Left lung (tissue), 10 donors: ENCODE results near the gene SPNS2. TPM values are rescaled to one million over a fixed set of nuclear protein-coding genes. Genes with fewer than 3 reads are reported as not detected.
A peak's percentile ranks its signal among the peaks of the same experiment; 100 is the strongest.

Experiments
- ATAC-seq: fragments of 200-7000 bp; cut with Tn5 transposase; one replicate; pipeline ENCODE4 v1.9.1; 2020; ENCODE audit warnings: moderate library complexity
- DNase-seq, 4 donors: peaks; one replicate each; pipeline ENCODE4 v3.0.0-alpha.2; 2013 to 2020
- H3K27ac ChIP-seq, 2 donors: fragments of 200-600 bp; sonication (generic) in 1 of 2; one replicate each; pipeline versions ENCODE4 v1.5.0 to v1.8.0; 2020 to 2021
- H3K27me3 ChIP-seq, 2 donors: fragments of 200-600 bp; sonication (generic) in 1 of 2; one replicate each; pipeline versions ENCODE4 v1.5.0 to v1.8.0; 2020 to 2021
- H3K36me3 ChIP-seq, 2 donors: fragments of 200-600 bp; sonication (generic) in 1 of 2; one replicate each; pipeline versions ENCODE4 v1.5.0 to v1.8.0; 2020 to 2021
- H3K4me1 ChIP-seq, 2 donors: fragments of 200-600 bp; one replicate each; pipeline ENCODE4 v1.8.0; 2021
- H3K4me3 ChIP-seq, 2 donors: fragments of 200-600 bp; sonication (generic) in 1 of 2; one replicate each; pipeline versions ENCODE4 v1.5.0 to v1.8.0; 2020 to 2021; ENCODE audit warnings: mild to moderate bottlenecking in 1 of 2
- H3K9me3 ChIP-seq, 2 donors: fragments of 200-600 bp; sonication (generic) in 1 of 2; one replicate each; pipeline versions ENCODE4 v1.5.0 to v1.8.0; 2020 to 2021
- CTCF ChIP-seq, 2 donors: fragments of 200-600 bp; sonication (generic) in 1 of 2; IDR thresholded peaks; one replicate each; pipeline versions ENCODE4 v1.5.0 to v1.8.0; 2021; ENCODE audit warnings: antibody characterized with exemption in 2 of 2
- intact Hi-C, 2 donors: fragments of 100-400 bp; cut with DNase I; formaldehyde crosslinking; loops; one replicate each; pipeline versions ENCODE4 v1.11.2 to v1.14.2; 2022
- polyA plus RNA-seq, 6 donors: library from polyadenylated mRNA; unstranded; fragments of 120-200 nt; gene quantifications; one replicate each; pipeline ENCODE4 v1.2.1, GENCODE V29; 2013; ENCODE audit not compliant: insufficient read length in 6 of 6
- total RNA-seq, 2 donors: library from RNA; stranded (reverse); fragmentation: NEBNext Ultra II Directional; extraction: Animal tissue kit (Norgen Biotek cat#: 25700); gene quantifications; one replicate each; pipeline ENCODE4 v1.2.1, GENCODE V29; 2021
- donor health status: DM: no; HTN: yes; CAD: no.
- donor health status: DM: no; HTN: no; CAD: no.

The SPNS2 gene
- total and polyA plus RNA-seq, 8 donors: 19.6 to 52.4 (median 24.3) TPM

GRCh38 chr17:4549781-4550533 is 51.3 kb downstream of the SPNS2 start:
- H3K27ac ChIP-seq: no peak overlapping the region
- no peak for TF ChIP-seq CTCF (IDR thresholded peaks at IDR 0.05)
- peaks cover 10 to 17% of the 10 kb centered on the region in 2 donors for H3K4me1 ChIP-seq
- no peaks in the 10 kb centered on the region for H3K27me3 ChIP-seq
- ATAC-seq (no peak), DNase-seq (peak in 2 of 4 donors; percentile 31 to 51)
- intact Hi-C loops: loop anchor here in 1 of 2 donors (10.0 kb wide), 1 partner anchor 125 kb away; no protein-coding TSS in a partner anchor
- no peak overlapping the region for H3K4me3 ChIP-seq
- H3K36me3 ChIP-seq: peaks cover 0 to 90% of the 10 kb centered on the region in 2 donors
- H3K9me3 ChIP-seq: no peaks in the 10 kb centered on the region

- H3K4me1 ChIP-seq: peaks cover 10 to 19% of the 10 kb centered on the region in 2 donors
- ATAC-seq: no peak
- no peaks in the 10 kb centered on the region for H3K9me3 ChIP-seq
- no peak overlapping the region for H3K27ac ChIP-seq
- H3K4me3 ChIP-seq: no peak overlapping the region
- no peaks in the 10 kb centered on the region for H3K27me3 ChIP-seq
- DNase-seq: peak in 1 of 4 donors; percentile 61
- no peak for TF ChIP-seq CTCF (IDR thresholded peaks at IDR 0.05)
- peaks cover 0 to 84% of the 10 kb centered on the region in 2 donors for H3K36me3 ChIP-seq
- intact Hi-C loops: no loop called here
Measured at GRCh38 chr17:4550534-4551039, 51.9 kb downstream of the SPNS2 start.

GRCh38 chr17:4551141-4551540 is 52.5 kb downstream of the SPNS2 start:
- DNase-seq: no peak
- no peak overlapping the region for H3K27ac ChIP-seq
- H3K9me3 ChIP-seq: no peaks in the 10 kb centered on the region
- peaks cover 0 to 79% of the 10 kb centered on the region in 2 donors for H3K36me3 ChIP-seq
- intact Hi-C loops: no loop called here
- ATAC-seq: no peak
- no peaks in the 10 kb centered on the region for H3K27me3 ChIP-seq
- H3K4me3 ChIP-seq: no peak overlapping the region
- no peak for TF ChIP-seq CTCF (IDR thresholded peaks at IDR 0.05)
- peaks cover 13 to 24% of the 10 kb centered on the region in 2 donors for H3K4me1 ChIP-seq

- intact Hi-C loops: no loop called here
- no peak for TF ChIP-seq CTCF (IDR thresholded peaks at IDR 0.05)
- Histone ChIP-seq H3K27me3 (no peaks in the 10 kb centered on the region), H3K27ac (no peak overlapping the region), H3K4me3 (no peak overlapping the region), H3K4me1 (peaks cover 13 to 25% of the 10 kb centered on the region in 2 donors), H3K36me3 (peaks cover 0 to 70% of the 10 kb centered on the region in 2 donors), H3K9me3 (no peaks in the 10 kb centered on the region)
- DNase-seq: peak in 2 of 4 donors; percentile 30 to 61
- ATAC-seq: no peak
Measured at GRCh38 chr17:4551796-4552525, 53.3 kb downstream of the SPNS2 start.

DNA sequence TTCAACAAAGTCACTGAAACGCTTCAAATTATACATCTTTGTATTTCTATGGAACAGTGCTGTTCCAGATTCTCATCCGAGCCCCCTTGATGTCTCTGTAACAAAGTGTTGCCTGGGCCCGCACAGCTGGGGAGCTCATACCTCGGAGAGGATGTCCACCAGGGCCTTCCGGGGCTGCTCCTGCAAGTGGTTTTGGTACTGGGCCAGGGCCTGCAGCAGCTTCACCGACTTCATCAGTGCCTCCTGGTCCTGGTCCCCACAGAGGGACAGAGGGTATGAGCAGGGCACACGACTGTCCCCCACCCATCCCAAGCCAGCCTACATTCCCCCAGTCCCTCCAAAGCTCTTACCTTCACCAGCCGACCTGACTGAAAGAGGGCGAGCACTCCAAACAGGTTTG is 55.0 kb downstream of the SPNS2 start:
- Histone ChIP-seq H3K4me3 (peak overlapping the region in 1 of 2 donors; percentile 98), H3K27ac (no peak overlapping the region), H3K36me3 (peaks cover 0 to 53% of the 10 kb centered on the region in 2 donors), H3K9me3 (no peaks in the 10 kb centered on the region), H3K4me1 (peaks cover 13 to 25% of the 10 kb centered on the region in 2 donors), H3K27me3 (no peaks in the 10 kb centered on the region)
- intact Hi-C loops: no loop called here
- ATAC-seq: no peak
- peak in 1 of 4 donors; percentile 58 for DNase-seq
- TF ChIP-seq CTCF (IDR thresholded peaks at IDR 0.05): no peak
